ENCODE measurements around the gene C20orf202.
"Not testable (repeated sequence)": the region's sequence is repeated elsewhere in the genome, so short reads cannot be mapped to it uniquely, and the experiment has no call there.

C20orf202 gene

DNA sequence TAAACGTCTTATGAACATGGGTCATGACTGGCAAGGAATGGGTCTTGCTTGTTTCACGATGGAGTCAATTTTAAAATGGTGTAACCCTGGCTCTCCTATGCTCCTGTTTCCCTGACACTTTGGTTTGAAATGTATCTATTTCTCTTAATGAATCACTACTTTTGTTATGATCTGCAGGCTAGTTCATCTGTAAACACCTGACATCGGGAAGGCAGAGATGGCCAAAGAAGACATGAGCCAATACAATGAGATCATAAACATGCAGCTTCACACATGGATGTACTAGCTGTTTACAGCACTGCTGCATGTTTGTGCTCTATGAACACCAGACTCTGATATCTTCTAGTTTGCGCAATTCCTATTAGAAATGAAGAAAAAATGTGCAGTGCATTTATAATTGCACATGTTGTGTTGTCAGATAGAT, 11.6 kb downstream of the C20orf202 start:
- Histone ChIP-seq H3K27ac (ENCODE audit: low read length) (no peak overlapping the region), H3K9me3 (ENCODE audit: insufficient read depth, low read length, severe bottlenecking) (no peaks in the 10 kb centered on the region), H3K4me1 (ENCODE audit: insufficient read depth, low read length) (no peaks in the 10 kb centered on the region), H2AFZ (ENCODE audit: low read depth, low read length) (no peak overlapping the region), H3K4me2 (ENCODE audit: insufficient read depth, low read length) (no peak overlapping the region), H4K20me1 (ENCODE audit: insufficient read depth, low read length) (no peaks in the 10 kb centered on the region), H3K27me3 (ENCODE audit: insufficient read depth, low read length, poor library complexity) (peaks cover 6% of the 10 kb centered on the region), H3K36me3 (ENCODE audit: insufficient read depth, low read length) (no peaks in the 10 kb centered on the region), H3K9ac (ENCODE audit: low read depth, low read length) (no peak overlapping the region), H3K4me3 (ENCODE audit: low read depth in 1 of 2, low read length in 2 of 2) (no peak overlapping the region), H3K79me2 (ENCODE audit: insufficient read depth, low read length) (no peaks in the 10 kb centered on the region)
- no peak for TF ChIP-seq EZH2 (IDR thresholded peaks at IDR 0.05; ENCODE audit: borderline replicate concordance, low read depth, low read length, severe bottlenecking)
- TF ChIP-seq, protein P1, sequence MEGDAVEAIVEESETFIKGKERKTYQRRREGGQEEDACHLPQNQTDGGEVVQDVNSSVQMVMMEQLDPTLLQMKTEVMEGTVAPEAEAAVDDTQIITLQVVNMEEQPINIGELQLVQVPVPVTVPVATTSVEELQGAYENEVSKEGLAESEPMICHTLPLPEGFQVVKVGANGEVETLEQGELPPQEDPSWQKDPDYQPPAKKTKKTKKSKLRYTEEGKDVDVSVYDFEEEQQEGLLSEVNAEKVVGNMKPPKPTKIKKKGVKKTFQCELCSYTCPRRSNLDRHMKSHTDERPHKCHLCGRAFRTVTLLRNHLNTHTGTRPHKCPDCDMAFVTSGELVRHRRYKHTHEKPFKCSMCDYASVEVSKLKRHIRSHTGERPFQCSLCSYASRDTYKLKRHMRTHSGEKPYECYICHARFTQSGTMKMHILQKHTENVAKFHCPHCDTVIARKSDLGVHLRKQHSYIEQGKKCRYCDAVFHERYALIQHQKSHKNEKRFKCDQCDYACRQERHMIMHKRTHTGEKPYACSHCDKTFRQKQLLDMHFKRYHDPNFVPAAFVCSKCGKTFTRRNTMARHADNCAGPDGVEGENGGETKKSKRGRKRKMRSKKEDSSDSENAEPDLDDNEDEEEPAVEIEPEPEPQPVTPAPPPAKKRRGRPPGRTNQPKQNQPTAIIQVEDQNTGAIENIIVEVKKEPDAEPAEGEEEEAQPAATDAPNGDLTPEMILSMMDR (IDR thresholded peaks at IDR 0.05; ENCODE audit: borderline replicate concordance, extremely low read depth, low read length, poor library complexity, severe bottlenecking): no peak
- ATAC-seq (ENCODE audit: insufficient read depth, low read depth) (no peak), DNase-seq (no peak)

DNA sequence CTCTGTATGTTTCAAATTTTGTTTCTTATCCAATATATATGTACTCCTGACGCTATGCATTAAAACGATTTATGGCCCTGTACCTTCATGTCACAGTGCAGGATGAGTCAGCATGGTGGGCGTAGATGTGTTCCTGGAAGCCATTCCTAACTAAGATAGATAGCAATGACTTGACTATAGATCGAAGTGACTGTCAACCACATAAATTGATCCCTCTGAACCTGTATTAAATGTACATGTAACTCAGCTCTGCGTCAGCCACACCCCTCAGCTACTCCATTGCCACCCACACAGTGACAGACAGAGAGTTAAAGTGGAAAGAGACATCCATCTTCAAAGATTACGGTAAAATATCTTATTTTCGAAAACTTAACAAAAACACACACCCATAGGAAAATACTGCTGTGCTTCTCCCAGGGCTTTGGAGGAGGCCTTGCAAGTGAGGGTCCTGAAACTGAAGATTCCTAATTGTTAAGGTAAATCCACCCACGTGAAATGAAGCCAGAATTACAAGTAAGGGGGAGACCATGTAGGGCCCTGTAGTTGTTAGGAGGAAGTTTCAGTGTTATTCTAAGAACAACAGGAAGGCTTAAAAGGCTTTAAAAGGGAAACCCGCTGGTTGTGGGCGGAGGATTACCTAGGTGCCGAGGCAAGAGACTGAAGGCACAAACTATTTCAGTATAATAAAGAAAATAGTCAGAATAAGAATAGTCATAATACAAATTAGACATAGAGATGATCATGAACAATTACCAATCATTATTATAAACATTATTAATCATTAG, 12.3 kb downstream of the C20orf202 start:
- TF ChIP-seq, protein P1 (IDR thresholded peaks at IDR 0.05; ENCODE audit: borderline replicate concordance, extremely low read depth, low read length, poor library complexity, severe bottlenecking): no peak
- no peak for TF ChIP-seq EZH2 (IDR thresholded peaks at IDR 0.05; ENCODE audit: borderline replicate concordance, low read depth, low read length, severe bottlenecking)
- Histone ChIP-seq H3K27ac (ENCODE audit: low read length) (no peak overlapping the region), H3K79me2 (ENCODE audit: insufficient read depth, low read length) (no peaks in the 10 kb centered on the region), H3K4me2 (ENCODE audit: insufficient read depth, low read length) (no peak overlapping the region), H3K9me3 (ENCODE audit: insufficient read depth, low read length, severe bottlenecking) (no peaks in the 10 kb centered on the region), H3K9ac (ENCODE audit: low read depth, low read length) (no peak overlapping the region), H3K27me3 (ENCODE audit: insufficient read depth, low read length, poor library complexity) (peaks cover 6% of the 10 kb centered on the region), H3K4me3 (ENCODE audit: low read depth in 1 of 2, low read length in 2 of 2) (no peak overlapping the region), H3K4me1 (ENCODE audit: insufficient read depth, low read length) (no peaks in the 10 kb centered on the region), H2AFZ (ENCODE audit: low read depth, low read length) (no peak overlapping the region), H3K36me3 (ENCODE audit: insufficient read depth, low read length) (no peaks in the 10 kb centered on the region), H4K20me1 (ENCODE audit: insufficient read depth, low read length) (no peaks in the 10 kb centered on the region)
- DNase-seq: no peak
- ATAC-seq (ENCODE audit: insufficient read depth, low read depth): no peak

DNA sequence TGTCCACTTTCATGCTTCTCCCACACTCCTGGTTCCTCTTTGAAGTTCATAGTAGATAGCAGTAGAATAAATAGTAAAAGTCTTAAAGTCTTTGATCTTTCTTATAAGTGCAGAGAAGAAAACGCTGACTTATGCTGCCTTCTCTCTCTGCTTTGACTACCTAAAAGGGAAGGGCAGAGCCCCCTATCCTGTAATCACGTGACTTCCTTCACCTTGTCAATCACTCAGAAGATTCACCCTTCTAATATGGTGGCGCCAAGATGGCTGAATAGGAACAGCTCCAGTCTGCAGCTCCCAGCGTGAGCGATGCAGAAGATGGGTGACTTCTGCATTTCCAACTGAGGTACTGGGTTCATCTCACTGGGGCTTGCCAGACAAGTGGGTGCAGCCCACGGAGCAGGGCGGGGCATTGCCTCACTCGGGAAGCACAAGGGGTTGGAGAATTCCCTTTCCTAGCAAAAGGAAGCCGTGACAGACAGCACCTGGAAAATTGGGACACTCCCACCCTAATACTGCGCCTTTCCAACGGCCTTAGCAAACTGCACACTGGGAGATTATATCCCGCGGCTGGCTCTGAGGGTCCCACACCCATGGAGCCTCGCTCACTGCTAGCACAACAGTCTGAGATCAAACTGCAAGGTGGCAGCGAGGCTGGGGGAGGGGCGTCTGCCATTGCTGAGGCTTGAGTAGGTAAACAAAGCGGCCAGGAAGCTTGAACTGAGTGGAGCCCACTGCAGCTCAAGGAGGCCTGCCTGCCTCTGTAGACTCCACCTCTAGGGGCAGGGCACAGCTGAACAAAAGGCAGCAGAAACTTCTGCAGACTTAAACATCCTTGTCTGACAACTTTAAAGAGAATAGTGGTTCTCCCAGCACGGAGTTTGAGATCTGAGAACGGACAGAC, 13.5 kb downstream of the C20orf202 start:
- not testable (repeated sequence) for H3K9ac ChIP-seq (ENCODE audit: low read depth, low read length); ATAC-seq (ENCODE audit: insufficient read depth, low read depth); H3K36me3 ChIP-seq (ENCODE audit: insufficient read depth, low read length); H3K27ac ChIP-seq (ENCODE audit: low read length); H2AFZ ChIP-seq (ENCODE audit: low read depth, low read length); H3K9me3 ChIP-seq (ENCODE audit: insufficient read depth, low read length, severe bottlenecking); H3K4me1 ChIP-seq (ENCODE audit: insufficient read depth, low read length); H3K27me3 ChIP-seq (ENCODE audit: insufficient read depth, low read length, poor library complexity); DNase-seq; H3K79me2 ChIP-seq (ENCODE audit: insufficient read depth, low read length); H3K4me2 ChIP-seq (ENCODE audit: insufficient read depth, low read length); H4K20me1 ChIP-seq (ENCODE audit: insufficient read depth, low read length); H3K4me3 ChIP-seq (ENCODE audit: low read depth in 1 of 2, low read length in 2 of 2)

DNA sequence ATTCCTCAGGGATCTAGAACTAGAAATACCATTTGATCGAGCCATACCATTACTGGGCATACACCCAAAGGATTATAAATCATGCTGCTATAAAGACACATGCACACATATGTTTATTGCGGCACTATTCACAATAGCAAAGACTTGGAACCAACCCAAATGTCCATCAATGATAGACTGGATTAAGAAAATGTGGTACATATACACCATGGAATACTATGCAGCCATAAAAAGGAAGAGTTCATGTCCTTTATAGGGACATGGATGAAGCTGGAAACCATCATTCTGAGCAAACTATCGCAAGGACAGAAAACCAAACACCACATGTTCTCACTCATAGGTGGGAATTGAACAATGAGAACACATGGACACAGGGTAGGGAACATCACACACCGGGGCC, 19.5 kb downstream of the C20orf202 start:
- ATAC-seq (ENCODE audit: insufficient read depth, low read depth); H3K4me1 ChIP-seq (ENCODE audit: insufficient read depth, low read length); H4K20me1 ChIP-seq (ENCODE audit: insufficient read depth, low read length); H3K27me3 ChIP-seq (ENCODE audit: insufficient read depth, low read length, poor library complexity); H3K79me2 ChIP-seq (ENCODE audit: insufficient read depth, low read length); H3K9me3 ChIP-seq (ENCODE audit: insufficient read depth, low read length, severe bottlenecking); H3K4me3 ChIP-seq (ENCODE audit: low read depth in 1 of 2, low read length in 2 of 2); H2AFZ ChIP-seq (ENCODE audit: low read depth, low read length); H3K9ac ChIP-seq (ENCODE audit: low read depth, low read length); H3K4me2 ChIP-seq (ENCODE audit: insufficient read depth, low read length); H3K27ac ChIP-seq (ENCODE audit: low read length); DNase-seq; H3K36me3 ChIP-seq (ENCODE audit: insufficient read depth, low read length): not testable (repeated sequence)

Measured in DND-41 (cell line).